Measurements from ENCODE around the gene PTH1R.

The PTH1R gene

DNA sequence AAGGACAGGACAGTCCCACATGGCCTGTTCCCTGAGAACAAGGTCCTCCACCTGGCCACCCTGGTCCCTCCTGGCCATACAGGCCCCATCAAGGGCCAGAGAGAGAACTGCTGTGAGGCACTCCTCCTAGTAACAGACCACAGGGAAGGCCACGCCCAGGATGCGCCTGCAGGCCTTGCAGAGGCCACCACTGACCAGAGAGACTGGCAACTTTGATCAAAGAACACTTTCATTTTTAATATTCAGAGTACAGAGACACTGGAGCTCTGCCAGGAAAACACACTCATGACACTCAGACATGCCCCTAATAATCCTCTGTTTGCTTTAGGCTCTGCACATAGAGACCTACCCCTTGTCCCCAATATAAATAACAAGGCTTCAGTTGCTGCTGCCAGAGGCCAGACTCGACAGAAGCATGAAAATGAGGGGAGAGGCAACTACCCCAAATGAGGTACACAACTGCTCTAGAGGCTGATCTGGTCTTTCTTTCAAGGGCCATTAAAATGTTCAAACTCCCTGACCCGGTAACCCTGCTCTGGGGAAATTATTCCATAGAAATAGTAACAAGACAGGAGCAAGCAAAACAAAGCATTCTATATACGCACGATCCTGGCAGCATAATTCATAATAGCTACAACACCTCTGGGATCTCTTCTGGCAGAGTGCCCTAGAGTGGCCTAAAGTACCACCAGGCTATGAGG is 54.3 kb downstream of the PTH1R start:
- no peak for FAIRE-seq

DNA sequence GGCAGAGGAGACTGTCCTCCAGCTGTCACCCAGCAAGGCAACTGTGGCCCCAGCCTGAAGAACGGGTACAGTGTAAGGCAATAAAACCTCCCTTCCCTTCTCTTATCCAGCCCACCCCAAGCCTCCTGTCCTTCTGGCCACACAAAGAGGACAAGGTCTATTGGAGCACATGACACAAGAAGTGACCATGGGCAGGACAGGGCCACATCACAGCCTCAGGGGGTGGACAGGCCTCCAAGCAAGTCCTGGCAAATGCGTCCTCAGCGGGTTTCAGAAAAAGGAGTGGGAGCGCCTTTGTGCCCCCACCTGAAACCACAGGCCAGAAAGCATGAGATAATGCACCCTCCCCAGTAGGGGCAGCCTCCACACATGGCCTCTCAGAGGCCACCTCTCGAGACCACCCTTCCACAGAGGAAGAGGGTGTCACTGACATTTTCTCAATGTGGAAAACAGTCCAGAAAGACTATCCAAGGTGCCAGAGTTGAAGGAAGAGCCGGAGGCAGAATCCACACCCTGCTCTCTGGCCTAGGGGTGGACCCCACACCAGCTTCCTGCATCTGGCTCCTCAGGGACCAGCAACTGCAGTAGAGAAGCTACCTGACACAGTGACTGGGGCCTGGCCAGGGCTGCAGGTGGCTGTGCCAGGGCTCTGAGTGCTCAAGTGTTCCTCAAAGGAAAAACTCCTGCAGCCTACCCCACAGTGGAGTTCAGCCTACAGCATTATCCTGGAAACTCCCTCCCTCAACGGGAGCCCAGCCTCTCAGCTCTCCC is 55.1 kb downstream of the PTH1R start:
- FAIRE-seq = no peak

DNA sequence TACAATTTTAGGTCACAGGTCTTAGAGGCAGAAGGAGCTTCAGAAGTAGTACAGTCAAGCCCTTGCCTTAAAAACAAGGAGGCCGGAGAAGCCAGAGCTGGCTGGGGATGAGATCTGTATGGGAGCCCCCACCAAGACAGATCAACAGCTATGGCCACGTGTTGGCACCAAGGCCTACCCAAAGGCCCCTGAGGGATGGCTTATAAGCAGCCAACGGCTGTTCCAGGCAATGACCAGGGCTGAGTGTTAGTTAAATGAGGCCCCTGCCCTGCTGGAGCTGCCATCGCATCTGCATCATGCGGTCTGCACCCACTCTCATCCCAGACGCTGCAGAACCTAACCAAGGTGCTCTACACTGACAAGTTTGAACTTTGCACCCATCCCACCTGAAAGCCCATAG is 55.7 kb downstream of the PTH1R start:
- no peak for FAIRE-seq

DNA sequence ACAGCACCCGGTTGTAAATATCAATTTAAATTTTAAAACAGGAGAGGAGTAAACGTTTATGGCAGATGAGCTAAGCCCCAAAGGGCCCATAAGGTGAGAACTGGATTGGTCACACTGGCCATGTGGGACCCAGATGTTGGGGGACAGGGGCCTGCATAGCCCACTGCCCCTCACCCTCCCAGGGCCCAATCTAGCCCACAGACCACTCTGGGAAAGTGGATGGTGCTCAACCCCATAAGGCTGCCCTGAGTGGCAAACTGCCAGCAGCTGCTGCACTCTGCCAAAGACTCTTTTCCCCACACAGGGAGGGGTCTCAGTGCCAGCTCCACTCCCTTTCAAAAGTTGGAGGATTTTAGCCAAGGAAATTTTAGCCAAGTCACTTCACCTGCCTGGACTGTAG is 56.6 kb downstream of the PTH1R start:
- FAIRE-seq = no peak

DNA sequence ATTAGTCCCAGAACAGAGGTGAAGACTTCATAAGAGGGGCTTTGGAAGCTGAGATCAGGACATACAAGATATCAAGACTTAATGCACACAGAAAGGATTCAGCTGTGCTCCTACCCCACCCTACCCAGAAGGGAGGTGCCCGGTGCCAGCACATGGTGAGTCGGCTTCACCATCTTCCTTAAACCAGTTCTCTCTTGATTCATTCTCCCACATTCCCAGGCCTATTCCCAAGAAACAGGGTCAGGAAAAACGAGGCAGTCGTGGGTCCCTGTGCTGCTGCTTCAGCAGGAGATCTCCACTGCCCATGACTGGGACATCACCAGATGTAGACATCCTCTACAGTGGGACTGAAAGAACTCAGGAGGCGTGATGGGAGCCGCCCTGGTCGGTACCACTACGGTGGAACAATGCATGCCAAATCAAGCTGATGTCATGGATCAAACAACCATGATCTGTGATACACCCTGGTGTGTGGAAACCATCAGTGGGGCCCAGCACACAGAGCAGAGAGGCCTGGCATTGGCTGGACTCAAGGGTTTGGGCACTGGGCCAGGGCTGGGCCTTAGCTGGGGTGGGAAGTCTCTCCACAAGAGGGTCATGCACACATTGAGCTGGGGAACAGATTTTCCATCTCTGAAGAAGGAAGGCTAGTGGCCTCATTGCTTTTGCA is 57.1 kb downstream of the PTH1R start:
- no peak for FAIRE-seq

DNA sequence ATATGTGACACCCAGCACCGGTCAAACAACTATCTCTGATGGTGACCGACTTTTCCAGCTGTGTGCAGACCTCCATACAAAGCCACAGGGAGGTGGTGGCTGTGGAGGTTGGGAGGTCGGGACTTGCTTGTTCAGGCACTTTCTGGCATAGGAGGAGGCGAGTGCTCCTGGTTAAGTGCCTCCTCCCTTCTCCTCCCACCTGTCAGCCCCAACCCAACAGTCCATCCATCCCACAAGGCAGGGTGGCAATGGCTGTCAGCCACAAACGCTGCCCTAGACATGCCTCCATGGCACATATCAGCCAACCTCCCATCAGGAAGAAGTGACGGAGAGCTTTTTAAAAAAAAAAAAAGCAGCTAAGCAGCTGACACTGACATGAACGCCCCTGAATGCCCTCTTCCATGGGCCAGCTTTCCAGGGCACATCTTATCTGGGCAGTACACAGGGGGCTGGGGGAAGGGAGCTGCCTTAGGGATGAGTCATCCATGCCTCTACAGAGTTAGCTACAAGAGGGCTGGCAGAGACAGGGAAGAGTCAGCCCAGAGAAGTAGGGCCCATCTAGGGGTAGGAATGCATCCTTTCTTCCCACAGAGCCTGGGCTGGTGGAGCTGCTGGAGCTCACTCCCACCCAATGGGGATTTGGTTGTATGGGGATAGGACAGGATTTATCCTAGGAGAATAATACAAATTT is 57.8 kb downstream of the PTH1R start:
- no peak for FAIRE-seq

DNA sequence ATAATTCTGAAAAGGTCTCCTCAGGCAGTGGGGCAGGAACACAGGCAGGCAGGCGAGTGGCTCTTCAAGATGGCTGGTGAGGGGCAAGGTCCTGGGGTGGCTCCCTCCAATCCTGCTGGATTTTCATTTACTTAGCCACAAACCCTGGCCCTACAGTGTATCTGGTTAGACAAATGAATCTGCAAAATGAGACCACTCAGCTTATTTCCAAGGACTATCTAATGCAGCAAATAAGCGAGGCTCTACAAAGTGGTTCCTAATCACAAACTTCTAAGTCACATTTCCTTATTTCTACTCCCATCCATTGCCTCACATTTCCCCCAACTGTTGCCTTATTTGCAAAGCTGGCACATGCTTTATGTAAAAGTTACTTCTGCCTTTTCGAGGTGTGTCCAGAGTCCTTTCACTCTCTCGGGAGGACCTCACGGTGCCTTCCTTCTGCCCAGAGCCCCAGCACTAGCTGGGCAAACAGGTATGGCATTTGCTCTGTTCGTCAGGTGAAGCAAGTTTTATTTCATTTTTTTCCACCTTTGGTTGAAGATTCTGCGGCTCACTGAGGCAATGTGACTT is 58.6 kb downstream of the PTH1R start:
- no peak for FAIRE-seq

DNA sequence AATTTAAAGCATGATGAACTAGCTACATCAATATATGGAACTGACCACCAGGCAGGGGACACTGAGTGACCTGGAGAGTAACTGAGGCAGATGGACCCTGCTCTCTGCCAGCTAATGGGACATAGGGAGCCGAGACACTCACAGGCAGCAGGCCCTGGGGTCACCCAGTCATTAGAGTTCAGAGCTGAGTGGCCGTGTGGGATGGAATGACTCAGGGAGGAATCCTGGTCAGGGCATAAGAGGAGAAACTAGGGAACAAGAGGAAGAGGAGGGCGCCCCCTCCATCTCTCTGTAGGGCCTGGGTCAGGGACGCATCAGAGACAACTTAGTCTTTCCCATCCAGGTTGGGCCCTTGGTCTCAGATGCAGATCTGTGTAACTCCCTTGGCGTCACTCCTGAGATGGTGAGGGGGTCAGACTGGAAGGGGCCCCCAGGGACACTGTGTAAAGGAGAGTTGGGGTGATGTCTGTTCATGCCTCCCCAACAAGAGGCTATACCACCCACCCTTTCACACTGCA is 59.3 kb downstream of the PTH1R start:
- no peak for FAIRE-seq

DNA sequence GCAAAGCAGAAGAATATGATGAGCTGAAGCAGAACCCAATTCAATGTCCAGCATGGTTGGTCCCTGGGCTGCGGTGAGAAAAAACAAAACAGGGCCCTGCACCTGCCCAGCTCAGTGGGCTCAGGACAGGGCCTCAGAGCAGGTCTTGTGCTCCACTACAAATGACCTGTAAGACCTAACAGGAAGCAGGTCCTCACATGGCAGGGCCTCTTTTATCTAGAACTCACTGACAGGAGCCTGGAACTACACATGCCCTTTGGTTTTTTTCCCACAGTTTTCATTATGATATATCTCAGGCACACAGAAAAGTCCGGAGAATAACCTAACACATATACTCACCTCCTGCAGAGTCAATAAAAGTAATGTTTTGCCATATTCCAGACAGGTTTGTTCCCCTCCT is 60.6 kb downstream of the PTH1R start:
- no peak for FAIRE-seq

DNA sequence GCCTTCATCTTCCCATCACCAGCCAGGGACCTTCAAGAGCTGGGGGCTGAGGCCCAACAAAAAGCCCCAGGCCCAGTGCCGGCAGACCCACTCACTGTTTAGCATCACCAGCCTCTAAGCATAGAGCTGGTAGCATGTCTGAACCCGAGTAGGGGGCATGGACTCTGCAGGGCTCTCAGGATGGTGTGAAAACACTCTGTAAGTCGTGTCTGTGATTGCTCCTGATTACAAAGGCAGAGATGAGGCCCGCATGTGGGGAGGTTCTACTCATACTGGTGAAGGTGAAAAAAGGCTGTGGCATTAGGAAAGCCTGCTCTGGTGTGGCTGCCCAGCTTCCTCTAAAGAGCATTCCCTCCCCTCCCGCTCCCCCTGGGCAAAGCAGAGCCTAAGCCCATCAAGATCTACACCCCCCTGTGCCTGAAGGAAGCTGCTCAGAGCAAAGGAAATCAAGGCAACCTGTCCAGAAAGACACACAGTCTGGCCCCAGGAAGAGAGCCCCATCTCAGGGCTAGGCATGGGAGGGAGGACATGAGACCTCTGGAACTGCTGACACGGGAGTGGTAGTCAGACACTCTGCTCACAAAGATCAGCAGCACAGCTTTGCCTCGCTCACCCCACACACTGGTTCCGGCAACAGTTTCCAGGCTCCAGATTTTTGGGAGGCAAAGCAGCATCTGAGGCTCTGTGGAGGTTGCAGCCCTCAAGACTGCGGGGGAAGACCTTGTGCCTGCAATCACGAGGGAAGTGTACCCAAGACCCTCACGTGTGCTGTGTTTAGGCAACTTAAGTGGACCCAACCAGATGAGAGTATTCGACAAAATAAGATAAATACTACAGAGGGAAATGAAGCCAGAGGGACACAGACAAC is 62.3 kb downstream of the PTH1R start:
- no peak for FAIRE-seq

DNA sequence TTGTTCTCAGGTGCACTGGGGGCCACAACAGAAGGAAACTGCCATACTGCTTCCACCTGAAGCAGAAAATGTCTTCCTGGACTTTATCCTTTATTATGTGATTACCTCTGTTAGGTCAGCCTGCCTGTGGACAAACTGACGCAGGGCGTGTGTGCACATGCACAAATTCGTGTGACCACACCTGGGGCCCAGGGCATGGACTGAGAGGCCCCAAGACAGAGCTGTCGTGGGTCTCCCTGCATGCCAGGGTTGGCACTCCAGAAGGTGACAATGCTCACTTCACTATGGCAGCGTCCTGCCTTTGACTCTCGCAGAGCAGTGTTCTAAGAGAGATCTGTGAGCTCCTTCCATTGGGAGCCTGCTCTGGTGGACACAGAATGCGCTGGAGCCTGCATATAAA is 64.6 kb downstream of the PTH1R start:
- FAIRE-seq = no peak

DNA sequence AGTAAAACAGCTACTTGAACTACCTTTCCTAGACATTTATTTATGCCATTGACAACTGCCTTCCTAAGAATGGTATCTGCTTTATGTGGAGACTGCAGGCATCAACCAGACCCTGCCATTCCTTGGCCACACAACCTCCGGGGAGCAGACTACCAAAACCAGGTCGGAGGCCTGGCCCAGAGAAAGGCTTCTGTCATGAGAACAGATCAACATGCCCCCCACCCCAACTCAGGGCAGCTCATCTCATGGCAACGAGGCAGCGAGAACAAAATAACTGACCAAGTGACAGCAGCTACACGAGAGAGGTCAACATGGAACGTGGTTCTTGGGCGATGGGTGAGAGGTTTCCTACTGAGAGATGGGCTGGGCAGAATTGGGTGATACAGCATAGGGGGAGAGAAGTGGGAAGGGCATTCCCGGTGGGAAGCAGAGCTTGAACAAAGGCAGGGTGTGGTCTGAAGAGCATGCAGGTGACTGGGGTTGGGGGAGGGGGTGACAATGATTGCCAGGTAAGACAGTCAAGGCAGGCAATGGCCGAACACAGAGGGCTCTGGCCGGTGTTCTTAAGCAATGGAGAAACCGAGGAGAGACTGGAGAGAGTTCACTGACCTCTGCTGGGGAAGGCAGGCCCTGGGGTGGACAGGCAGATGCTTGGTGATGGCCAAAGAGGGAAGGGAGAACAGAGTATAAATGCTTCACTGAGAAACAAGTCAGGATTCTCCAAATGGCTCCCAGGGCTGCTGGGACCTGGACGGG is 65.1 kb downstream of the PTH1R start:
- no peak for FAIRE-seq

DNA sequence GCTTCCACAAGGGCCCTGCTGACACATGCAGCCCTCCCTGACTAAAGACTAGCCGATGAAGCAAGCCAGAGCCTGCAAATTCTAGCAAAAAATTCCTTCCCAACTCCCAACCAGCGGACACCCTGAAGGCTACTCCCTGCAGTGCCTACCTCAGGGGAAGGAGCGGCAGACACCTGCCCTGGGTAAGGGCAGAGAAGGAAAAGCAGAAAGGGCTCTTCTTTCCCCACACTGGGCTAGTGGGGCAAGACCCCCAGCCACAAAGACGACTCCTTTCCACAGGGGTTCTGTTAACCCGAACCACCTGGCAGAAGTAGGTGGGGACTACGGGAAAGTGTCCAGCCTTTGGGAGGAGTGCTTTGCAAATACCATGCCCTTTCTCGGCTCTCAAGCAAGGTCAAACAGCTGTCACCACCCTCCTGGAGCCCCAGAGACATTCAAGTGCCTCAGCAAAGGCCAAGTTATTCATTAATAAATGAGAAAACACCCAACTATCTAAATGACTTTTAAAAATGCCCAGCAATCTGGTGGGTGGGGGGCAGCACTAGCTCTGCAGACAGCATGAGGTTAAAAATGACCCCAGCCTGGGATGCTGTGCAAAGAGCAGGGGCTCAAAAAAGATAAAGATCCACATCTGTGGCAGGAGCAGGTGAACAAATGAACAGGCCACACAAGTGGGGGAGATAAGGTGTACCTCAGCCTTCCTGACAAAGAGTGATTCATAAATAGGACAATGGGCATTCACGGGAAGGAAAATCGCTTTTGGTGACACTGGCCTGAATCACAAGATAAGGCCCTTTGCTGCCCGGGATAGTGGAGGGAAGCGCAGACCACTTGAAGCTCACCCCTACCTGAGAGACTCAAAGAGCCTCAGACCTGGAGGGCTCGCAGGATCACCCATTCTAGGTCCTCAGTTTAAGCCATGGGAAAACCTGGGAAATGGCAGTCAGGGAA is 66.0 kb downstream of the PTH1R start:
- no peak for FAIRE-seq

DNA sequence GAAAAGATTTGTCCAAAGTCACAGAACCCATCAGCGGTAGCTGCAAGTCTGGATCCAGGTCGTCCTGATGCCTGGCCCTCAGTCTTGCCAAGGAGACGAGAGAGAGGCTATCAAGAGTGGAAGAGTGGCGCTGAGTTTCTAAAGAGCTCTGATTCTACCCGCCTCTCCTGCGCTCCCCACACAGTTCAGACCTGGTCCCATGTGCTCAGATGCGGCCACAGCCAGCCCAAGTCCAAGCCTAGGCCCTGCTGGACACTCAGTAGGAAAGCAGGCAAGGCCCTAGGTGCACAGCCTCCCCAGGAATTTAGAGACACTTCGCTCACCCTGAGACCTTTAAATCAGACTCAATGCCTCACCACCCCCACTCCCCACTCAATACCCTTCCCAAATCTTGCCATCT is 66.7 kb downstream of the PTH1R start:
- no peak for FAIRE-seq

DNA sequence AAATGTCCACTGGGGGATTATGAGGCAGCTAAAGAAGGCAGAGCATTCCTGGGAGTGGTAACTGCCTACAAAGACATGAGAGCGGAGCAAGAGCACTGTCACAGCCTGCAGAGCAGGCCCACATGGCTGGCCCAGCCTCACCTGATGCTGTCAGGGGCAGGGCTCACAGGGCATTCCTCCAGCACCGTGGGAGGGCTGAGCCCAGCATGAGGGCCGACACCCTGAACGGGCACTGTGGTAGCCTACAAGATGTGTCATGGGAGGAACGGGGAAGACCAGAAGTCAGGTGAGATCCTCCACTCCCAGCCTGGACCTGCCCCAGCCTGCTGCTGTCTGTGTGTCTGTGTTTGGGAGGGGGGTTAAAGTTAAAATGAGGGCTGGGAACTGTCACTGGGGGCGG is 68.9 kb downstream of the PTH1R start:
- no peak for FAIRE-seq

DNA sequence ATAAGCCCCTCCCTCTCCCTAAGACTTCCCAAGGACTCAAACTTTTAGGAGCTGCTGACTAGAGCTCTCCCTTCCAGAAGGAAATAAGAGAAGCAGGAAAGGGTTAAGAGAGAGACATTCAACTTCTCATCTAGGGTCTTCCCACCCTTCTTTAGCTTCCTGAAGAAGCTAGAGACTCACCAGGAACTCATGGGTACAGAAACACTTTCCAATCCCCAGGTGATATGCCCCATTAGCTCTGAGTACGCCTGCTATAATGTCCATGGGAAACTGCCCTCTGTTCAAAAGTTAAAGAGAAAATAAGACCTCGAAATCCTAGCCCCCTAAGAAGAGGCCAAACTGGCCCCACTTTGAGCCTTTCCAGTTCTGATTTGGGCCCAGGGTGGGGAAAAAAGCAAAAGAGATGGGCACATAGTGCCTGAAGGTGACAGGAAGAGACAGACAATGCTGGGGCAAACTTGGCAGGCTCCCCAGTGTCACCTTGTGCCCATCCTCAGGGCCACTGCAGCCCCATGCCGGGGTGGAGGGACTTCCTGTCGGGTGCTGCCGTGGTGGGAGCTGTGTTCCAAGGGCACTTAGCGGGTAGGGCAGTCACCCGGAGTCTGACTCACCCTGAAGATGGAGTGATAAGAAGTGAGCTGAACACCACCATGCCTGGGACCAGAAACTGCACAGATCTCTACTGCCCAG is 69.5 kb downstream of the PTH1R start:
- no peak for FAIRE-seq

DNA sequence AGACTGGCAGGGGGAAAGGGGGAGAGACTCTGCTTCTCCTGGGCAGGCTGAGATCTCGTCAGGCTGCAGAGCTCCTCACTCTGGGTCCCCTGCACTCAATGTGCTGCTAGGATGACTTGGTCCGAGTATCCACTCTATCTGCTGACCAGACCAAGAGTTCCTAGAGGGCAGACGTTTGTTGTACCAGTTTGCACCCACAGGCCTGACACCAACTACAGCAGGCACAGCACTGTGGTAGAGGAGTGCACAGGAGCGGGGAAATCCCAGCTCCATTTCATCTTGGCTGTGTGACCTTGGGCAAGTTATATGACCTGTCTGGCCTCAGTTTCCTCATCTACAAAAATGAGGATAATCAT is 70.0 kb downstream of the PTH1R start:
- no peak for FAIRE-seq

DNA sequence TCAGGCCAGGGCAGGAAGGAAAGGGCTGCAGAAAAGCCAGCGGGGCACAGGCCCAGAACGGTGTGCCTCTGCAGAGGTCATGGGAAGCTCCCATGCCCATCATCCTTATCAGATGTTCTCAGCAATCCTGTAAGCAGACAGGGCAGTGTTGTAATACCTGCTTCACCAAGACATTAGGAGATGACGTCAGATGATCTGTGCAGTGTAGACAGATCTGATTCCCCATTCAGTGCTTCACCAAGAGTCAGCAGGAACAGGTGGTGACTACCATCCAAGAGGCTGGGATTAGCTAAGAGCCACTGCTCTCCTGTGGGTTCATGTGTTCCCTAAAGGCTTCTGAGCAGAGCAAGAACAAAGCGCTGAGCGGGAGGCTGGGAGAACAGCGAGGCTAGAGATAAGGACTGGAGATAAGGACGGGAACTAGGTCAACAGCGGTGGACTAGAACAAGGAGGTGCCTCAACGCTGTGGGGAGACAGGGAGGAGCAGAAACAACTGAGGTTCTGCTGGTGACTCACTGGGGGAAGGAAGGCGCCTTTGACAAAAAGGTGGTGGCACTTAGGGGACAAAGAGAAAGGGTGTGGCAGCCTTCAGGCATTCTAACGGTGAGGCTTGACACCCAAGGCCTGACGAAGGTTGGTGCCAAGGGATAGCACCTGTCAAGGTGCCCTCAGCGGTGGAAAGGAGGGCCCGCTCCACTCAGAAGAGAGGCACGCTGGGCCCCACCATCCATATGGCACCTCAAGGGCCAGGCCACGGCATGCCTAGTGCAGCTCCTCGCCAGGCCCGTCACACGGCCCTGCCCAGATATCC is 70.7 kb downstream of the PTH1R start:
- no peak for FAIRE-seq
